Lower leg skin (tissue), 4 donors: ENCODE measurements around the gene TPBGL. TPM values are rescaled to one million over a fixed set of nuclear protein-coding genes. Genes with fewer than 3 reads are reported as not detected.

Experiments used
- total RNA-seq, 4 donors: library from RNA; depleted of rRNA; stranded (reverse); fragments of >200 nt; gene quantifications; one replicate each; pipeline ENCODE4 v1.1.0, GENCODE V29; 2016

TPBGL gene
- total RNA-seq, 4 donors from 2014 or later, result 0.13 to 0.84 TPM; not detected in 2

Other genes with a start within 250 kb of the TPBGL start
- gene OR2AT4, start 143.9 kb upstream of the TPBGL start, total RNA-seq, result not detected
- gene SLCO2B1, start 89.7 kb upstream of the TPBGL start, total RNA-seq, result 10 to 100 TPM in 3 of 4 donors, 1 to 10 TPM in 1; 5.0 to 20.9 (median 12.5) TPM
- gene ARRB1, start 110.9 kb downstream of the TPBGL start, total RNA-seq, result 100 to 1,000 TPM in 1 of 4 donors, 10 to 100 TPM in 3; 26.3 to 104 (median 29.3) TPM
- gene RPS3, start 158.7 kb downstream of the TPBGL start, total RNA-seq, result 1,000 to 10,000 TPM; 1,197 to 2,282 (median 2,051) TPM
- gene KLHL35, start 192.4 kb downstream of the TPBGL start, total RNA-seq, result 1 to 10 TPM in 3 of 4 donors, not detected in 1; 1.0 to 4.3 (median 3.8) TPM